Measurements from ENCODE around the gene RAMP1.

Gene RAMP1

DNA sequence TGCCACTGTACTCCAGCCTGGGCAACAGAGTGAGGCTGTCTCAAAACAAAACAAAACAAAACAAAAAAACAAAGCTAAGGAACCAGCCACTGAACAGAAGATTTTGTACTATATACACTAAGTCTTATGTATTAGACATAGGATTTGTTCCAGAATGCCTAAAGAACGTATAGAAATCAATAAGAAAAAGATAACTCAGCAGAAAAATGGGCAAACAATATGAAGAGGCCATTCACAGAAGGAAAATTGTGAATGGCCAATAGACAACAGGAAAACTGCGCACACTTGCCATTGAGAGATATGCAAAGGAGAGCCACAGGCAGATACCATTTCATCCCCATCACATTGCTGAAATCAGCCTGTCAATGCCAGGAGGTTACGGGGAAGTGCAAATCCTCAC lies 92.5 kb downstream of the RAMP1 start:
- DNase-seq (ENCODE audit: low read depth): no peak
- TF ChIP-seq, protein P1, sequence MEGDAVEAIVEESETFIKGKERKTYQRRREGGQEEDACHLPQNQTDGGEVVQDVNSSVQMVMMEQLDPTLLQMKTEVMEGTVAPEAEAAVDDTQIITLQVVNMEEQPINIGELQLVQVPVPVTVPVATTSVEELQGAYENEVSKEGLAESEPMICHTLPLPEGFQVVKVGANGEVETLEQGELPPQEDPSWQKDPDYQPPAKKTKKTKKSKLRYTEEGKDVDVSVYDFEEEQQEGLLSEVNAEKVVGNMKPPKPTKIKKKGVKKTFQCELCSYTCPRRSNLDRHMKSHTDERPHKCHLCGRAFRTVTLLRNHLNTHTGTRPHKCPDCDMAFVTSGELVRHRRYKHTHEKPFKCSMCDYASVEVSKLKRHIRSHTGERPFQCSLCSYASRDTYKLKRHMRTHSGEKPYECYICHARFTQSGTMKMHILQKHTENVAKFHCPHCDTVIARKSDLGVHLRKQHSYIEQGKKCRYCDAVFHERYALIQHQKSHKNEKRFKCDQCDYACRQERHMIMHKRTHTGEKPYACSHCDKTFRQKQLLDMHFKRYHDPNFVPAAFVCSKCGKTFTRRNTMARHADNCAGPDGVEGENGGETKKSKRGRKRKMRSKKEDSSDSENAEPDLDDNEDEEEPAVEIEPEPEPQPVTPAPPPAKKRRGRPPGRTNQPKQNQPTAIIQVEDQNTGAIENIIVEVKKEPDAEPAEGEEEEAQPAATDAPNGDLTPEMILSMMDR (IDR thresholded peaks at IDR 0.05; ENCODE audit: low read depth, low read length, missing control alignments): no peak
- H3K4me3 ChIP-seq (ENCODE audit: low read depth, low read length): no peak overlapping the region

DNA sequence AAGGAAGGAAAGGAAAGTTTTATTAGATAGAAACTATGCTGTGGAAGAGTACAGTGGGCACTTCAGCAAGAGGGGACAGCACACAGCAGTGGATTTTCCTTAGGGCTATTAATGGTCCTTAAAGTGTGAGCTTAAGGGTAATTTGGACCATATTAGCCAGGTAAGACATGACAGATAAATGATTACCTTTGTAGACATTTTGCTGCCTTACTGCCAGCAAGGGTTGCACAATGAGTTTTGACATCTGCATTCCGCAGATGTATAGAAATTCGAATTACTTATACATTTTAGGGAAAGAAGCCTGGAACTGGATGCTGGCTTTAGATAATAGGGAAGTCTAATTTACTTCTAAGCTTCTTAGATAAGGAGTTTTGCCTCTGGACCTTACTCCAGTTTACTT lies 93.4 kb downstream of the RAMP1 start:
- H3K4me3 ChIP-seq (ENCODE audit: low read depth, low read length): no peak overlapping the region
- TF ChIP-seq, protein P1 (IDR thresholded peaks at IDR 0.05; ENCODE audit: low read depth, low read length, missing control alignments): no peak
- no peak for DNase-seq (ENCODE audit: low read depth)

DNA sequence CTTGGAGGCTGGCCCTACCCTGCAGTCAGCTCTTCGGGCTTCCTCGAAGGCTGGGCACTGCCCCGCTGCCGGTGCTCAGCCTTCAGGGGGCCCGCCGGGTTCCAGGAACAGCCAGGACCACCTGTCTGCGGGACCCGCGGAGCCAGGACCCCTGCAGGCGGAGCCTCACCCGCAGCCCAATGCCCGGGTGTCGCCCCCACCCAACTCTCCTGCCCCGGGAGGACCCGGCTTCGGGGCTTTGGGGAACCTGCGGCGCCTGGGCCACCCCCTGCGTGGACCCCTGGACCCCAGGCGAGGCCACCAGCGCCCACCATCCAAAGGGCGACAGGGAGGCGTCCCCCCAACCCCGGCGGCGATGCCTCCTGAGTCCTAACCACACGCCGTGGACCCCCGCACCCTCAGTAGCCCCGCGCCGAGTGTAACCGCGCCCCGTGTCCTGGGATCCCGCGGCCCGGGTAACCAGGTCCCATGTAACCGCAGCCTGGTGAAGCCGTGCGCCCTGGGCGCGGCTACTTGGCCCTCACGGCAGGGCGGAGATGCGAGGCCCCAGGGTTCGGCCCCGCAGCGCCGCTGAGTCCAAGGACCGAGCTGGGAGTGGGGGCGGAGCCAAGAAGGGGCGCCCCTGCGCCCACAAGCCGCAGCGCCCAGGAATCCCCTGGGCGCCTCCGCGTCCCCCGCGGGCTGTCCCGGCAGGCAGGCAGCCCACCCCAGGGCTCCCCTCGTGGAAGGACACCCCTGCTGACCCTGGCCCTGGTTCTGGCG lies 96.4 kb downstream of the RAMP1 start:
- TF ChIP-seq, protein P1 (IDR thresholded peaks at IDR 0.05; ENCODE audit: low read depth, low read length, missing control alignments): no peak
- H3K4me3 ChIP-seq (ENCODE audit: low read depth, low read length): no peak overlapping the region
- DNase-seq (ENCODE audit: low read depth): no peak

DNA sequence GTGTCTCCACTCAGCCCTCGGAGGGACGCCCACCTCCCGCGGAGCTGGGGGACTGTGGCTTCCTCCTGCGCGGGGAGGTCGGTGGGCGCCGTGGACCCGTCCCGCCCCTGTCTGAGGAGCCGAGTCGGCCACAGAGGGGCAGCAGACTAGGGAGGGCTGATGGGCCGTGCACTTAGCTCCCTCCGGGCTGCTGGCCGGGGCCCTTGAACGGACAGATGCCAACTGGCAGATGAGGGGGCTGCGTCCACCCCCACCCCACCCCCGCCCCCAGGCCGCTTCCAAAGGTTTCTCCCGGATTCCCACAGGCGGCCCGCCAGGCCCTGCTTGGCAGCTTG lies 96.9 kb downstream of the RAMP1 start:
- DNase-seq (ENCODE audit: low read depth): no peak
- no peak overlapping the region for H3K4me3 ChIP-seq (ENCODE audit: low read depth, low read length)
- TF ChIP-seq, protein P1 (IDR thresholded peaks at IDR 0.05; ENCODE audit: low read depth, low read length, missing control alignments): no peak

DNA sequence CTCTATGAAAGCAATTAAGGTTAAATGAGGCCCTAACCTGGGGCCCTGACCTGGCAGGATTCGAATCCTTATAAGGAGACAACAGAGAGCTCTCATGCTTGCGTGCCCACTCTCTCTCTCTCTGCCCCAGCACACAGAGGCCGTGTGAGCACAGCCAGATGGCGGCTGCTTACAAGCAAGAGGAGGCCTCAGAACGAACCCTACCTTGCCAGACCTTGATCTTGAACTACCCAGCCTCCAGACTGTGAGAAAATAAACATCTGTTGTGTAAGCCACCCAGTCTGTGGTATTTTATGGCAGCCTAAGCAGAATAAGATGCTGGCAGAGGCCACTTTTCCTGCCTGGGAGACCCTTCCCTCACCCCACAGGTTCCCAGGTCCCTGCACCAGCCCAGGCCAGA lies 102.2 kb downstream of the RAMP1 start:
- TF ChIP-seq, protein P1 (IDR thresholded peaks at IDR 0.05; ENCODE audit: low read depth, low read length, missing control alignments): no peak
- no peak overlapping the region for H3K4me3 ChIP-seq (ENCODE audit: low read depth, low read length)
- DNase-seq (ENCODE audit: low read depth): no peak
